Activated gamma-delta T cell treated with anti-CD3 and anti-CD28 coated beads, Interleukin-2, amount 50 U/mL, for 16 hours (primary cell): ENCODE measurements around the gene CD27.
A peak's percentile ranks its signal among the peaks of the same experiment; 100 is the strongest.

Experiments
- DNase-seq: peaks from one replicate; pipeline ENCODE4 v3.0.0-alpha.2; 2020; ENCODE audit warnings: low read depth

Gene CD27

DNA sequence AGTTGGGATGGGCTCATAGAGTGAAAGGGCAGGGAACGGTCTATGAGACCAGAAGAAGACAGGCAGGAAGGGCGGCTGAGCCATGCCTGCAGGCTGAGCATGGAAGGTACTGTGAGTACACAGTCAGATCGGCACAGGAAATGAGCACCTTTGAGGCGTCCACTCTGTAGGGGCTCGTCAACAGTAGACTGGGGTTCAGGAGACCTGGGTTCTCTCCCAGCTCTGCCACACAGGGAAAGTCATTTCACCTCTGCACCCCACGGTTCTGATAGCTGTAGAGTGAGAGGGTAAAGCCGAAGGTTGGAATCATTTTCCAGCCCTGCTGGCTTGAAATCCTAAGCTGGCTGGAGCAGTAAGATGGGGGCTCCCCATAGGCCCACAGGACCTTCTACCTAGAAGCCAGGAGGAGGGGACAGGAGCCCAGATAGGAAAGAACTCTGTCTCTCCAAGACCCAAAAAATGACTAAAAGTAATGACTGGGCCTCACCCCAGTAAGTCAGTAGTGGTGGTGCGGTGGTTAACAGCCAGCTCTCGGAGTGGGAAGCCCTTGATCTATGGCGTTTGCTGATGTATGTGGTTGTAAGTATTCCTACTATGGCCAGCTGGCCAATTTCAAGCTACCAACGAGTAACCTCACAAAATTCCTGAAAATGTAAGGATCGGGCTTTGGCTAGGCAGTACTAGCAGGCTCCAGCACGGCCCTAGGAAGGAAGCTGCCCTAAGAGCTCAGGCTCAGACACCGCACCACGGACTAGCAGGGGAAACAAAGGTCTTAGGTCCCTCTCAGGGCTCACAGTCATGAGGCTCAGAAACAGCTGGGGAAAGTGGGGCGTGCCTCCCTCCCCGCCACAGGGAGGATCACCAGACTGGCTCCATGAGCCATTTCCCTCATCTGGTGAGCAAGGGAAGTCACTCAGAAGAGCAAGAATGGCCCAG is 10.3 kb upstream of the CD27 start:
- no peak for DNase-seq

DNA sequence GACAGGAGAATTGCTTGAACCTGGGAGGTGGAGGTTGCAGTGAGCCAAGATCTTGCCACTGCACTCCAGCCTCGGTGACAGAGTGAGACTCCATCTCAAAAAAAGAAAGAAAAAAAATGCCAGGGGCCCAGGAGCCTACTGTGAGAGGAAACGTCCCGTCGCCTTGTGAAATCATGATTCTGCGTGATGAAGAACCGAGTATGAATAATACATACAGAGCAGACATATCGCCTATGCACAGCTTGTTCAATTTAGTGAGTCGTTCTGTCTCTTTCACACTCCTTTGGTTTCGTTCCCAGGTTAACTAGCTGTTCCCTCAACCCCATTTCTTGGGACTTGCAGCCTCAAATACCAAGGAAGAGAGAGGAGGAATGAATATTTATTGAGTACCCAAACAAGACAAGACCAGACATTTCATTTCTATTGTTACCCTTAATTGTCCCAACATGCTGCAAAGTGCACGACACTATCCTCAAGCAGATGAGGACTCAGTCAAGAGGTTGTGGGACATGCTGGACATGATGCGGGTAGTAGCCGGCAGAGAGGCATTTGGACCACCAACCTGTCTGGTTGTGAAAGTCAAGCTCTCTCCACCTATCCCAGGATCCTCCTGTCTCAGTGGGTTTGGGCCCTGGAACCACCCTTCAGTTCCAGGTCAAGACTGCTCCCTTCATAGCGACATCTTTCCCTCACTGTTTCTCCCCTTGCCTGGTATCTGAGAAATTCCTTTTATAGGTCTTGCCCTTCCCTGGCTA is 8.6 kb upstream of the CD27 start:
- DNase-seq: no peak

DNA sequence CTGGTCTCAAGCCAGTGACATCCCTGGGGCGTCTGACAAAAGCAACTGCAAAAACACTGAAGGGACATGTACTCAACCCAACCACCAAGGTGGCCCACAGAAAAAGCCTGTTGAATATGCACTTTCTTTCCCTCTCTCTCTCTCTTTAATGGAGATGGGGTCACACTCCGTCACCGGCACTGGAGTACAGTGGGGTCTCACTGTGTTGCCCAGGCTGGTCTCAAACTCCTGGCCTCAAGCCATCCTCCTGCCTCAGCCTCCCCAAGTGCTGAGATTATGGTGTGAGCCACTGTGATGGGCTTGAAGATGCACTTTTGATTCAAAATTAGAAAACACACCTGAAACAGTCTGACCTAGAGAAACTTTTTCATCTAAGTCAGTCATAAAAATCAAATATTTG is 7.2 kb upstream of the CD27 start:
- no peak for DNase-seq

DNA sequence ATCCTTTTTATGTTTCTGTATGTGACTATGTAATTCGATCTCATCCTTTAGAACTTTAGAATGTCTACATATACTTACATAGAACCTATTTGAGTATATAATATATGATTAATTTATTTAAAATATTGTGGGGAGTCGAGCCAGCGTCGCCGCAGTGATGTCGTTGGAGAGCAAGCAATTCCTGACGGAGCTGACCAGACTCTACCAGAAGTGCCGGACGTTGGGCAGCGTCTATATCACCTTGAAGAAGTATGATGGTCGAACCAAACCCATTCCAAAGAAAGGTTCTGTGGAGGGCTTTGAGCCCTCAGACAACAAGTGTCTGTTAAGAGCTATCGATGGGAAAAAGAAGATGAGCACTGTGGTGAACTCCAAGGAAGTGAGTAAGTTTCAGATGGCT is 6.4 kb upstream of the CD27 start:
- DNase-seq: no peak

DNA sequence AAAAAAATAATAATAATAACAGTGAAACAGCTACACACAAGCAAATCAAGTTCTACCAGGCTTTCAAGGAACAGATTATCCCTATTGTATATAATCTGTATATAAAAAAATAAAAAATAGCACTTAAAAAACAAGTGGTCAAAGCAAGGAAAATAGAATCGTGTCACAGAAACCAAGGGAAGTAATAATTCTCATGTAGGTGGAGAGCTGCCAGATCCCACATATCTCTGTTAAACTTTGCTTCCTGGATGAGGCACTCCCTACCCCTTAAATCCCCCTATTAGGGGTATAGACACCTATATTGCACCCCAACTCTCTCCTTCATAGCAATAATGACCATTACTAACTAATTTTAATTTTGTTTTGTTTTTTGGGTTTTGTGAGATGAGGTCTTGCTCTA is 4.4 kb upstream of the CD27 start:
- no peak for DNase-seq

DNA sequence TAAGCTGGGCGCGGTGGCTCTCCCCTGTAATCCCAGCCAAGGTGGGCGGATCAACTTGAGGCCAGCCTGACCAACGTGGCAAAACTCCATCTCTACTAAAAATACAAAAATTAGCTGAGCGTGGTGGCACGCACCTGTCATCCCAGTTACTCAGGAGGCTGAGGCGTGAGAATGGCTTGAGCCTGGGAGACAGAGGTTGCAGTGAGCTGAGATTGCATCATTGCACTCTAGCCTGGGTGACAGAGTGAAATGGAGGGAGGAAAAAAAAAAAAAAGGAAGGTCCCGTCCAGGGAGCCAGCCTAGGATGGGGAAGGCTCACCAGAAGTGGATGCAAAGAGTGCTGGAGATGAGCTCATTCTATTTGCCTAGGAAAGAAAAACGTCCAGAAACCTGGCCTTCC is 1.9 kb upstream of the CD27 start:
- no peak for DNase-seq

DNA sequence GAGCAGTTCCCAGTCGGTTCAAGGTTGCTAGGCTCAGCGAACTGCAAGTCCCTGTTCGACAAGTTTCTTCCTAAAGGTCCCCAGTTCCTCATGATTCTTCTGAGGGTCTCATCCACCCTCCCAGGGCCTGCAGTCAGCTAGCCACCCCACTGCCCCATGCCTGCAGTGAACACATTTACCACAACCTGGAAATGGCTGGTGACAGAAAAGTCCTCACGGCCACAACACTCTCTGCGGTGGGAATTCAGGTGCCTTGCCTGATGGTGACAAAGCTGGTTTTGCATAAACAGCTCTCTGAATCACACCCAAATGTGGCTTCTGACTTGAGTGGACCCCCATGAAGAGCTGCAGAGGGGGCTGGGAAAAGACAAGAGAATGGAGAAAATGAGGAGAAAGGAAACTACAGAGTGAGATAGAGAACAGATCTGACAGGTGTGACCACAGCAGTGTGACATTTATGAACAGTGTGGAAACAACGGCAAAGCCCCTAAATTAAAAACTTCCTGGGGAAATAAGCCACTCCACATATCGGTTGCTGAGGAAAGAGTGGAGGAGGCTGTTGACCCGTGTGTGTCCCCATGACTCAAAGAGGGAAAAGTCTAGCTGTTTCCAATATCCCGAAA is 1.3 kb upstream of the CD27 start:
- DNase-seq: no peak

DNA sequence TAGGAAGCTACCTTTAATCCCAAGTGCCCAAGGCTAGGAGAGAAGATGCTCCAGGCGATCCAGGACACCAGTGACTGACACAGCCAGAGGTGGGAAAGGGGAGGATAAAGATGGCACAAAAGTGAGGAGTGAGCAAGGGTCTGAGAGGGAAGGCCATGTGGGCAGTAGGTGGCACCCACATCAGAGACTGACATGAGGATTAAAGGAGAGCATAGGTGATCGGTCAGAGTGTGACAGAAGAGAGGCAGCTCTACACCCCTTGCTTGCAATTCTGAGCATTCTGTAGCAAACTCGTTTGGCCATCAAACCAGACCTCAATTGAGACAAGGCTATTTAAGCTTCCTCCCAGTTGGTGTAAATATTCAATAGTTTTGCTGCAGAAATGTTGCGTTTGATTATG is 724 bp upstream of the CD27 start:
- no peak for DNase-seq

DNA sequence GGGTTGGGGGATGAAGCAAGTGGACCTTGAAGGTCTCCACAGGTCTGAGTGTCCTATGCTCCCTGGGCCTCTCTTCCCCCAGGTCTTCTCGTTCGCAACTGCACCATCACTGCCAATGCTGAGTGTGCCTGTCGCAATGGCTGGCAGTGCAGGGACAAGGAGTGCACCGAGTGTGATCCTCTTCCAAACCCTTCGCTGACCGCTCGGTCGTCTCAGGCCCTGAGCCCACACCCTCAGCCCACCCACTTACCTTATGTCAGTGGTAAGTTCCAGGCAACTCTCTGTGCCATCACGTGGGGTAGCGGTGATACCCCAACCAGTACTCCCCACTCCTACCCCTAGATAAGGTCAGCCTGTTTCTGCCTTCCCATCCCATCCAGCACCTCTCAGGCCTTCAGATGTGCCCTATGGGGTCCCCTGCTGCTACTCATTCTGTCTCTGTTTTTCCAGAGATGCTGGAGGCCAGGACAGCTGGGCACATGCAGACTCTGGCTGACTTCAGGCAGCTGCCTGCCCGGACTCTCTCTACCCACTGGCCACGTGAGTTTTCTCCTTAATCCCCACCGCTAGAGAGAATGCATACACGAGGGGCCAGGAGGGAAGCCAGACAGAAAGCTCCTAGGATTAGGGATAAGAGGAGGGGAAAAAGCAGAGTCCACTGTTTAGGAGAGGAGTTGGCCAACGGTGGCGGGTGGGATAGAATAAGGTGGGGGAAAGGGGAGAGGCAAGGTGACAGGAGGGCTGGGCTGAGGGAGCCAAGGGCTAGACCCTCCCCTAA is 5.5 kb downstream of the CD27 start:
- DNase-seq: no peak

DNA sequence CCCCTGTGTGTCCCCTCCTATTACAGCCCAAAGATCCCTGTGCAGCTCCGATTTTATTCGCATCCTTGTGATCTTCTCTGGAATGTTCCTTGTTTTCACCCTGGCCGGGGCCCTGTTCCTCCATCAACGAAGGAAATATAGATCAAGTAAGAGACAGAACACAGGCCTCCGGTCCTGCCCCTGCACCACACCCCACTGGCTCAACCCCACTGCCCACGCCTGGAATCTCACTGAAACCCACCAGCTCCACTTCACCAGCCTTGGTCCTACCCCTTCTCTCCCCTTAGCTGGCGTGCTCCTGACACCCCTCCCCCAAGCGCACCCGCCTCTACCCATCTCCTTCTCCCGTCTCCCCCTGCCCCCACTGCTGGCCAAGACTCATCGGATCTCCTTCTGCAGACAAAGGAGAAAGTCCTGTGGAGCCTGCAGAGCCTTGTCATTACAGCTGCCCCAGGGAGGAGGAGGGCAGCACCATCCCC is 6.2 kb downstream of the CD27 start:
- no peak for DNase-seq

DNA sequence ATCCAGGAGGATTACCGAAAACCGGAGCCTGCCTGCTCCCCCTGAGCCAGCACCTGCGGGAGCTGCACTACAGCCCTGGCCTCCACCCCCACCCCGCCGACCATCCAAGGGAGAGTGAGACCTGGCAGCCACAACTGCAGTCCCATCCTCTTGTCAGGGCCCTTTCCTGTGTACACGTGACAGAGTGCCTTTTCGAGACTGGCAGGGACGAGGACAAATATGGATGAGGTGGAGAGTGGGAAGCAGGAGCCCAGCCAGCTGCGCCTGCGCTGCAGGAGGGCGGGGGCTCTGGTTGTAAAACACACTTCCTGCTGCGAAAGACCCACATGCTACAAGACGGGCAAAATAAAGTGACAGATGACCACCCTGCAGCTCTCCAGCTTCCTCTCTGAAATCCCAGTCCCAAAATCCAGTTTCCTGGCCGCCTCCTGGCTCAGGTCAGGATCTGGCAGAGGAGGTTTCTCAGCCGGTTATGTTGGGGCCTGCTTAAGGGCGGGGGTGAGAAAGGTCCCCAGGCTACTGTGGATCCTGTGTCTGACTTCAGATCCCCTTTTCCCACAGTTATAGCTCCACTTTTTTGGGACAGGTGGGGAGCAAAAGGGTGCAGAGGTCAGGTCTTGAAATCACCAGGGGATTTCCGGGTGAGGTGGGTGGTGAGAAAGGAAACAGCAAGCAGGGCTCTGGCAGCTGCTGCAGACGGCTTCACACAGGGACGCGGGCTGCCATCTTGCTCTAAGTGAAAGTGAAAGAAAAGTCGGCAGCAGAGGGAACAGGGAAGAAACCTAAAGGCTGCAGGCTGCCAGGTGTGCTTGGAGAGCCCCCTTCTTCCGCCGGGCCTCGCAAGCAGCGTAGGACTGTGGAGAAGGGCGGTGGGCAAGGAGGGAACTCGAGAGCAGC is 6.8 kb downstream of the CD27 start, which contains the start of gene TAPBPL:
TAPBPL (plus strand) TSS at position 695 of the 897 bp plus-strand sequence. CDS start 207 bp downstream, outside the sequence.
- peak; percentile 70 for DNase-seq

DNA sequence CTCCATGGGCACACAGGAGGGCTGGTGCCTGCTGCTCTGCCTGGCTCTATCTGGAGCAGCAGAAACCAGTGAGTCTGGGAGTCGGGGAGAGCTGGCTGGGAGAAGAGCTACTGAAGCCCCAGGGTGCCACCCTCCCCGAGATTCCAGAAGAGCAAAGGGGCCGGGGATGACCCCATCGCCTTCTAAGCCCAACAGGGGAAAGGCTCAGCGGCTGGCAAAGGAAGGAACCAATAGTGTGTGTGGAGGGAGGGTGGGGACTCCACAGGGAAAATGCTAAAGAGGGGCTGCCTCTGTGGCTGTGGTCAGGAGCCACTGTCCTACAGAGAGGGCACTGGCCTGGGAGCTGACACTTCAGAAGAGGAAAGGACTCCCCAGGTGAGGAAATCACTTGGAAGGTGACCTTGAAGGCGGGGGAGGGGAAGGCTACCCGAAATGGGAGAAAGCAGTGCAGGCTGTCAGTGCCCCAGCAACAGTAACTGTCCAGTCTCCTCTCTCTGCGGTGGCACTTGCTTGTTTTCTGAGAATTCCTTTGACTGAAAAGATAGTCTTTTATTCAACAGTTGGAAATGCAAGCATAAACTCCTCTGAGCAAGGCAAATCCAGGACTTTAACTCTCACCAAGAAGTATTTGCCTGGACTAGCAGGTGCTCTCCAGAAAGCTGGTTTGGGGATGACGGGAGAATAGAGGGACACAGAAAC is 7.6 kb downstream of the CD27 start:
- no peak for DNase-seq

DNA sequence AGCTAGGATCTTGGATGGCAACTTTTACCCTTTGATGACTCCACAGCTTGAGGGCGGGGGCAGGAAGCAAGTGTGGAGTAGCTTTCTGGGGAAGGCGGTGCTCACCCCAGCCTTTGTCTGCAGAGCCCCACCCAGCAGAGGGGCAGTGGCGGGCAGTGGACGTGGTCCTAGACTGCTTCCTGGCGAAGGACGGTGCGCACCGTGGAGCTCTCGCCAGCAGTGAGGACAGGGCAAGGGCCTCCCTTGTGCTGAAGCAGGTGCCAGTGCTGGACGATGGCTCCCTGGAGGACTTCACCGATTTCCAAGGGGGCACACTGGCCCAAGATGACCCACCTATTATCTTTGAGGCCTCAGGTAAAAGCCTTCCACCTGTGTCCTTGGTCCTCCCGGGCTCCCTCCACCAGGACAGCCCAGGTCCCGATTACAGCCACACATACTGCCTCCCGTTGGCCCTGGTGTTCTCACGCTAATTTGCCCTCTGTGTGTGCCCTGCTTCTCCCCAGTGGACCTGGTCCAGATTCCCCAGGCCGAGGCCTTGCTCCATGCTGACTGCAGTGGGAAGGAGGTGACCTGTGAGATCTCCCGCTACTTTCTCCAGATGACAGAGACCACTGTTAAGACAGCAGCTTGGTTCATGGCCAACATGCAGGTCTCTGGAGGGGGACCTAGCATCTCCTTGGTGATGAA is 8.3 kb downstream of the CD27 start:
- DNase-seq: no peak

DNA sequence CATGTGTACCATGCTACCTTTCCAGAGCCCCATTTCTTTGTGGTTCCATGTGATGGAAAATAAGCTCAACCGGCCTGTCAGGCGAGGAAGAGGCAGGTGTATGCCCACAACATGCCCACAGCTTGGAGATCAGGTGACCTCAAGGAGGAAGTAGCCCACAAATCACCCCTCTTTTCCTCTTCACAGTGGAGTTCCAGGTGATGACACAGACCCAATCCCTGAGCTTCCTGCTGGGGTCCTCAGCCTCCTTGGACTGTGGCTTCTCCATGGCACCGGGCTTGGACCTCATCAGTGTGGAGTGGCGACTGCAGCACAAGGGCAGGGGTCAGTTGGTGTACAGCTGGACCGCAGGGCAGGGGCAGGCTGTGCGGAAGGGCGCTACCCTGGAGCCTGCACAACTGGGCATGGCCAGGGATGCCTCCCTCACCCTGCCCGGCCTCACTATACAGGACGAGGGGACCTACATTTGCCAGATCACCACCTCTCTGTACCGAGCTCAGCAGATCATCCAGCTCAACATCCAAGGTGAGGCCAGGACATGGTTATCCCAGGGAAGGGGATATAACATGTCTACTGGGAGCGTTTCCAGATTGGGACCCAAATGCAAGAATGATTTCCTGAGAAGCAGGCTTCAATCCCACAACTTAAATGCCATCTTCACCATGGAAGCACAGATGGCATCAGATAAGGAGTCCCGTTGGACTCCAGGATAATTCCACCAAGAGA is 12.6 kb downstream of the CD27 start:
- DNase-seq: no peak

DNA sequence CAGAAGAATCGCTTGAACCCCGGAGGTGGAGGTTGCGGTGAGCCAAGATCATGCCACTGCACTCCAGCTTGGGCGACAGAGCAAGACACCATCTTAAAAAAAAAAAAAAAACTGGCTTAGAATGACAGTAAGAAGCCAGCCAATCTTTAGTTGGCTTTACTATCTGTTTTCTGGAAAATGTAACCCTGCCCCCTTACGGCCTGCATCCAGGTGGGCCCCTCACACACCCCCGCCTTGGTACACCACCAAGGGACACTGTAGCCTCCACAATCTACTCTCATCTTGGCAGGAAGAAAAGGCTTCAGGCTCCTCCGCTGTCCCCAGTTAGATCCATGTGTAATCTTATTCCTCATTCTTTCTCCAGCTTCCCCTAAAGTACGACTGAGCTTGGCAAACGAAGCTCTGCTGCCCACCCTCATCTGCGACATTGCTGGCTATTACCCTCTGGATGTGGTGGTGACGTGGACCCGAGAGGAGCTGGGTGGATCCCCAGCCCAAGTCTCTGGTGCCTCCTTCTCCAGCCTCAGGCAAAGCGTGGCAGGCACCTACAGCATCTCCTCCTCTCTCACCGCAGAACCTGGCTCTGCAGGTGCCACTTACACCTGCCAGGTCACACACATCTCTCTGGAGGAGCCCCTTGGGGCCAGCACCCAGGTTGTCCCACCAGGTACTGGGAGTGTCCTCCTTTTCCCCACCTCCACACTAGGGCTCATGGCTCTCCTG is 13.7 kb downstream of the CD27 start:
- DNase-seq: no peak

DNA sequence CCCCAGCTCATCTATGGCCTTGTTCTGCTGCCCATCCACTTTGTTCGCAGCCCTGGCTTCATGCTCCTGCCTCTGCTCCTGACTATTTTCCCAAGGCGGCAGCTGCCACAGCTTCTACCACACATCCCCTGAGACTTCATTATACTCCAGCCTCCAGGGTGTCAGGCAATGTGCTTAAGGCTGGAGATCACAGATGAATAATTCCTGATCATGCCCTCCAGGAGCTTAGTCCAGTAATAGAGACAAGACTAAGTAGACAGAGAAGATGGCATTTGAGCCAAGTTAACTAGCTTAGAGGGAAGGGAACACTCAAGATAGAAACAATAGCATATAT is 14.2 kb downstream of the CD27 start:
- DNase-seq: no peak

DNA sequence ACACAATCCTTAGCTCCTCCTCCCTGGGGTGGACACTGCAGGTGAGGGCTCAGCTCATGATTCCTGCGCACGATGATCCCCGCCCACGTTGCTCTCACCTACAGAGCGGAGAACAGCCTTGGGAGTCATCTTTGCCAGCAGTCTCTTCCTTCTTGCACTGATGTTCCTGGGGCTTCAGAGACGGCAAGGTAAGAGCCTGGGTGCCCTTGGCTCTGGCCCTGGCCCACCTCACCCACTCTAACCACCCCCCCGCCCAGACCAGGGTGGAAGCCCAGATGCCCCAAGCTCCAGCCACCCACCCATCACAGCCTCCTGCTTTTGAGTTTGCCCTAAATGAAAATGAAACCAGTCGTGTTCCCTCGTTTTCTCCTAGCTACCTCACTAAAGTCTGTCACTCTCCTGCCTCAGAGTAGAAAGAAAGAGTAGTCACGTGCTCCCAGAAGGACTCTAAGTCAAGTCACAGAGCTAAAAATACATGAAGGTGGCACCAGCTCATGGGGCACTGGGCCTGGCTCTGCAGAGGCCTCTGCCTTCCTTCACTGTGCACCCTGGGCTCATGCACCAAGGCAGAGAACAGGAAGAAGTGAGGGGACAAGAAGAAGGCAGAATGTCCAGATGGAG is 16.1 kb downstream of the CD27 start:
- no peak for DNase-seq
